ENCODE measurements around the gene RANBP1. TPM values are rescaled to one million over a fixed set of nuclear protein-coding genes. Genes with fewer than 3 reads are reported as not detected.

RANBP1 gene
- total and polyA plus RNA-seq, 9 of the 15 experiments (the other 6 are each of a cell fraction or from before 2014, with no cell fraction given), result 162 to 2,891 (median 1,289) TPM

DNA sequence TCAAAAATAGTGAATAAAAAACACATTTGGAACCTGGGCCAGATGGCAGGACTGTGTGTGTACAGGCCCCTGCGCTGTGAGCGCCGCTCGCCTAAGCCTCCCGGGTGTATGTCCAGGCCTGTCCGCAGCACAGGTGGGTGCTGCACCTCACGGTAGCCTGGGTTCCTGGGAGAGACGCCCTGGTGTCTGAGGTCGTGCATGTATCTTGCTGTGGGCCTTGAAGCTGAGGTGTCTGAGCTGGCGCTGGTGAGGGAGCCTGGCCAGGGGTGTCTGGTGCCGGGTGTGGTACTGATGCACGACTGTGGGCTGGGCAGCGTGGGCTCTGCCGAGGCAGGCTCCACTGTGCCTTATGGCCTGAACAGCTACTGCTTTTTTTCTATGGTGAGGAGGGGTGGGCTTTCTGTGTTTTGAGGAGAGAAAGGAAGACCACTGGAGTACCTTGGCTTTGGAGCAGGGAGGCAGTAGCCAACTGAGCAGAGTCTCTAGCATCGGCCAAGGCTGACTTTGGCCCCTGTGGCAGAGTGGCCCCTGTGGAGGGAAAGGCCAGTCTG, 11.5 kb downstream of the RANBP1 start (continued):
- TF ChIP-seq RHOXF2B (CRISPR knock-in tag; conservative IDR thresholded peaks at IDR 0.05) (0 out of 2 replicates have a peak, but pooled peaks have one; percentile 20), ZNF445 (CRISPR knock-in tag; IDR thresholded peaks at IDR 0.05; ENCODE audit: low read depth) (0 out of 2 replicates have a peak, but pooled peaks have one; percentile 30), PCBP2 (IDR thresholded peaks at IDR 0.05; ENCODE audit: low read depth, low read length, poor library complexity, severe bottlenecking) (no peak), KDM4B (IDR thresholded peaks at IDR 0.05; ENCODE audit: borderline replicate concordance in 2 of 2, low read depth in 1 of 2) (no peak), ZNF77 (CRISPR knock-in tag; IDR thresholded peaks at IDR 0.05) (no peak; the same call in none of the 2 replicates), ZNF785 (CRISPR knock-in tag; IDR thresholded peaks at IDR 0.05) (peak; percentile 67; the same call in 1 of the 2 replicates), RBM15 (IDR thresholded peaks at IDR 0.05; ENCODE audit: insufficient read depth, low read length) (no peak), HIVEP1 (CRISPR knock-in tag; IDR thresholded peaks at IDR 0.05) (no peak), POLR2B (IDR thresholded peaks at IDR 0.05; ENCODE audit: low read depth, partially characterized antibody) (peak; percentile 86), ZNF79 (CRISPR knock-in tag; IDR thresholded peaks at IDR 0.05; ENCODE audit: low read depth) (no peak), NR2C1 (IDR thresholded peaks at IDR 0.05) (no peak), NR2C1 (tag; IDR thresholded peaks at IDR 0.05) (no peak), NFYB (IDR thresholded peaks at IDR 0.05; ENCODE audit: extremely low read depth, insufficient read length) (no peak), ZNF589 (CRISPR knock-in tag; IDR thresholded peaks at IDR 0.05; ENCODE audit: low read depth) (no peak), ZBTB8A (IDR thresholded peaks at IDR 0.05; ENCODE audit: partially characterized antibody) (no peak), ZNF408 (CRISPR knock-in tag; IDR thresholded peaks at IDR 0.05; ENCODE audit: low read depth) (0 out of 2 replicates have a peak, but pooled peaks have one; percentile 46), MAZ (CRISPR knock-in tag; conservative IDR thresholded peaks at IDR 0.05 in 1 of 2, IDR thresholded peaks at IDR 0.05 in 1 of 2) (0 out of 4 replicates have a peak, but pooled peaks of 1 of the 2 experiments have one; percentile 43), SOX6 (IDR thresholded peaks at IDR 0.05) (no peak), JUNB (CRISPR knock-in tag; conservative IDR thresholded peaks at IDR 0.05) (no peak), ZNF212 (CRISPR knock-in tag; IDR thresholded peaks at IDR 0.05) (no peak; the same call in 1 of the 2 replicates)
- TF ChIP-seq, protein P1, sequence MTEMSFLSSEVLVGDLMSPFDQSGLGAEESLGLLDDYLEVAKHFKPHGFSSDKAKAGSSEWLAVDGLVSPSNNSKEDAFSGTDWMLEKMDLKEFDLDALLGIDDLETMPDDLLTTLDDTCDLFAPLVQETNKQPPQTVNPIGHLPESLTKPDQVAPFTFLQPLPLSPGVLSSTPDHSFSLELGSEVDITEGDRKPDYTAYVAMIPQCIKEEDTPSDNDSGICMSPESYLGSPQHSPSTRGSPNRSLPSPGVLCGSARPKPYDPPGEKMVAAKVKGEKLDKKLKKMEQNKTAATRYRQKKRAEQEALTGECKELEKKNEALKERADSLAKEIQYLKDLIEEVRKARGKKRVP (CRISPR knock-in tag; IDR thresholded peaks at IDR 0.05), result no peak
- TF ChIP-seq, protein P2, sequence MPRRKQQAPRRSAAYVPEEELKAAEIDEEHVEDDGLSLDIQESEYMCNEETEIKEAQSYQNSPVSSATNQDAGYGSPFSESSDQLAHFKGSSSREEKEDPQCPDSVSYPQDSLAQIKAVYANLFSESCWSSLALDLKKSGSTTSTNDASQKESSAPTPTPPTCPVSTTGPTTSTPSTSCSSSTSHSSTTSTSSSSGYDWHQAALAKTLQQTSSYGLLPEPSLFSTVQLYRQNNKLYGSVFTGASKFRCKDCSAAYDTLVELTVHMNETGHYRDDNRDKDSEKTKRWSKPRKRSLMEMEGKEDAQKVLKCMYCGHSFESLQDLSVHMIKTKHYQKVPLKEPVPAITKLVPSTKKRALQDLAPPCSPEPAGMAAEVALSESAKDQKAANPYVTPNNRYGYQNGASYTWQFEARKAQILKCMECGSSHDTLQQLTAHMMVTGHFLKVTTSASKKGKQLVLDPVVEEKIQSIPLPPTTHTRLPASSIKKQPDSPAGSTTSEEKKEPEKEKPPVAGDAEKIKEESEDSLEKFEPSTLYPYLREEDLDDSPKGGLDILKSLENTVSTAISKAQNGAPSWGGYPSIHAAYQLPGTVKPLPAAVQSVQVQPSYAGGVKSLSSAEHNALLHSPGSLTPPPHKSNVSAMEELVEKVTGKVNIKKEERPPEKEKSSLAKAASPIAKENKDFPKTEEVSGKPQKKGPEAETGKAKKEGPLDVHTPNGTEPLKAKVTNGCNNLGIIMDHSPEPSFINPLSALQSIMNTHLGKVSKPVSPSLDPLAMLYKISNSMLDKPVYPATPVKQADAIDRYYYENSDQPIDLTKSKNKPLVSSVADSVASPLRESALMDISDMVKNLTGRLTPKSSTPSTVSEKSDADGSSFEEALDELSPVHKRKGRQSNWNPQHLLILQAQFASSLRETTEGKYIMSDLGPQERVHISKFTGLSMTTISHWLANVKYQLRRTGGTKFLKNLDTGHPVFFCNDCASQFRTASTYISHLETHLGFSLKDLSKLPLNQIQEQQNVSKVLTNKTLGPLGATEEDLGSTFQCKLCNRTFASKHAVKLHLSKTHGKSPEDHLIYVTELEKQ (CRISPR knock-in tag; IDR thresholded peaks at IDR 0.05), result no peak
- TF ChIP-seq, protein P3, sequence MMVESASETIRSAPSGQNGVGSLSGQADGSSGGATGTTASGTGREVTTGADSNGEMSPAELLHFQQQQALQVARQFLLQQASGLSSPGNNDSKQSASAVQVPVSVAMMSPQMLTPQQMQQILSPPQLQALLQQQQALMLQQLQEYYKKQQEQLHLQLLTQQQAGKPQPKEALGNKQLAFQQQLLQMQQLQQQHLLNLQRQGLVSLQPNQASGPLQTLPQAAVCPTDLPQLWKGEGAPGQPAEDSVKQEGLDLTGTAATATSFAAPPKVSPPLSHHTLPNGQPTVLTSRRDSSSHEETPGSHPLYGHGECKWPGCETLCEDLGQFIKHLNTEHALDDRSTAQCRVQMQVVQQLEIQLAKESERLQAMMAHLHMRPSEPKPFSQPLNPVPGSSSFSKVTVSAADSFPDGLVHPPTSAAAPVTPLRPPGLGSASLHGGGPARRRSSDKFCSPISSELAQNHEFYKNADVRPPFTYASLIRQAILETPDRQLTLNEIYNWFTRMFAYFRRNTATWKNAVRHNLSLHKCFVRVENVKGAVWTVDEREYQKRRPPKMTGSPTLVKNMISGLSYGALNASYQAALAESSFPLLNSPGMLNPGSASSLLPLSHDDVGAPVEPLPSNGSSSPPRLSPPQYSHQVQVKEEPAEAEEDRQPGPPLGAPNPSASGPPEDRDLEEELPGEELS (CRISPR knock-in tag; IDR thresholded peaks at IDR 0.05; ENCODE audit: borderline replicate concordance), result no peak

Measured in K562 (cell line).